Inflammatory macrophage (primary cell): ENCODE results near the gene E2F3.

ENCODE experiments used
- DNase-seq, 2 donors: peaks; one replicate each; pipeline ENCODE4 v3.0.0-alpha.2; 2020 to 2022

The E2F3 gene

DNA sequence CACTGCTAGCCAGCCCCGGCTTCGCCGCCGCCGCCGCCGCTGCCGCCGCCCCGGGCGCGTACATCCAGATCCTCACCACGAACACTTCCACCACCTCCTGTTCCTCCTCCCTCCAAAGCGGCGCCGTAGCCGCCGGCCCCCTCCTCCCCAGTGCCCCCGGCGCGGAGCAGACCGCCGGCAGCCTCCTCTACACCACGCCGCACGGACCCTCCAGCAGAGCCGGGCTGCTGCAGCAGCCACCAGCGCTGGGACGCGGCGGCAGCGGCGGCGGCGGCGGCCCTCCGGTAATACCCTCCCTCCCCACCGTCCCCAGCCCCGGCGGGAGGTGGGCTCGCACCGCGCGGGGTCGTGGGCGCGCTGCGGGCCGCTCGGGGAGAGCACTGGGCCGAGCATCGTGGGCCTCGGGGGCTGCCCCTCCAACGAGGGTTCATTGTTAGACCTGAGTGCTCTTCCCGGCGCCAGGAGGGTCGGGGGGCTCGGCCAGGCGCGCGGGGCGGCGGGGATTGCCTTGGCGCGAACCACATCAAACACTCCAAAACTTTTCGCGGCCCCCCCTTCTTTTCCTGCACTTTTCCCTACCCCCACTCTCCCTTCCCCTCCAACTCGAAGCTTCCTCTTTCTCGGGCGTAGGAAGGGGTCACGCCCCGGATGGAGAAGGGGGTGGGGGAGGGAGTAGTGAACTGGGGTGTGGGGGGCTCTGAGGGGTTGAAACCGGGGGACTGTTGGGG is 827 bp downstream of the E2F3 start:
- DNase-seq = peak; percentile 78 to 79

DNA sequence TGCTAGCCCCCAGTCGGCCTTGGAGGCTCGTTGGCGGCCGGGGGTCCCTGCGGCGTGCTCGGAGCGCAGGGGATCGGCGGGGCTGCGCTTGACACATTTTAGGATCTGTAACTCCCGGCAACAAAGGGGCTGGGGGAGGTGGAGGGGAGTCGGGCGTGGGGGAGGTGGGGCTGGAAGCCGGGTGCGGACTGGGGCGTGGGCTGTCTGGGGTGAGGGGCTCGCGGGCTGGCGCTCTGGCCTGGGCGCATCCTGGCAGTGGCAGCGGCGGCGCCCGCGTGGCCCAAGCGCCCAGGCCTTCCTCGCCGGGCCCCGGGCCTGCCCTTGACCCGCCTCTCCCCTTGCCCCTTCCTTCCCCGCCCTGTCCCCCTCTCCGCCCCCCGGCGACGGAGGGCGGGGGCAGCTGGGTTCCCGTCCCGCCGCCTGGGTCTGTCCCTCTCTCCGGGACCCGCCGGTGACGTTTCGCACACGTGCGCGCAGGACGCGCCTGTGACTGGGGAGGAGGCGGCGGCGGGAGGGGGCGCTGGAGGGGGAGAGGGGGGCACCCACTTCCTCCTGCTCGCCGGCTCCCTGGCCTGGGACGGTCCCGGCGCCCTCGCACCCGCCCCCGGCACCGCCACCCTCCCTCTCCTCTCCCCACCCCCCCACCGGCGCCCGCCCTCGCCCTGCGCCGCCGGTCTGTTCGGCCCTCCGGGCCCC is 1.5 kb downstream of the E2F3 start:
- peak; percentile 92 to 95 for DNase-seq

DNA sequence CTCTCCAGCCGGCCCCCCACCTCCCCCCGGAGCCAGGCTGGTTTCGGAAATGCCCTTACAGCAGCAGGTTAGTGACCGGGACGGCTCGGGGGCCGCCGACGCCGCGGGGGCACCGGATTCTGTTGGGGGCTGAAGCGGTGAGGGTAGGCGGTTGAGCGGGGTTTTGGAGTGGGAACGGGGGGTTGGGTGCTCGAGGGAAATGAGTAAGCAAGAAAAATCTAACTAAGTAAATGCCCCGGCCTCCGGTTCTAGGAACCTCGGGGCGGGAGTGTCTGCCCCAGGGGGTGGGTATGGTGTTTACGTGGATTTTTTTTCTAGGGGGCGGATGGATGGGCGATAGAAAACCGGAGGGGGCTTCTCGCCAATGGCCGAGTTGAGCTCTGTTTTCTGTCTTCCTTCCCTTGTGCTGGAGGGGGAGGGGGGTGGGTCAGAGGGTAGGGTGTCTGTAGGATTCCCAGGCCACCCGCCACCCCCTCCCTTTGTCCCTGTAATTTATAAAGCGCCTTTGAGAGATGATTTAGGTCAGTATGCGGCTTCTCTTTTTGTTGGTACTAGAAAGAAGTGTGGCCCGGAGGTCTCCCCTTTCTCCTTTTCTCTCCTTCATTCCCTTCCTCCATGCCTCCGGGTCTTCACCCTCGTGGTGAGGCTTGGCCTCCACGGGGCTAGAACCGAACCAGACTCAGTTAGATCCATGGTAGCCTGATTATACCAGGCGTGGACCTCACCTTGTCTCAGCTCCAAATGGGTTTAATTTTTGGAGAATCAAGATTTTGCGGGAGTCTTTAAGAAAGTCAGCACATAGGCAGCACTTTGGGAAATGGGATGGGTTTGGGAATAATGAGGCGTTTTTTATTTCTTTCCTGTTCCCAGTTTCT is 2.3 kb downstream of the E2F3 start:
- DNase-seq = peak; percentile 31 to 54

DNA sequence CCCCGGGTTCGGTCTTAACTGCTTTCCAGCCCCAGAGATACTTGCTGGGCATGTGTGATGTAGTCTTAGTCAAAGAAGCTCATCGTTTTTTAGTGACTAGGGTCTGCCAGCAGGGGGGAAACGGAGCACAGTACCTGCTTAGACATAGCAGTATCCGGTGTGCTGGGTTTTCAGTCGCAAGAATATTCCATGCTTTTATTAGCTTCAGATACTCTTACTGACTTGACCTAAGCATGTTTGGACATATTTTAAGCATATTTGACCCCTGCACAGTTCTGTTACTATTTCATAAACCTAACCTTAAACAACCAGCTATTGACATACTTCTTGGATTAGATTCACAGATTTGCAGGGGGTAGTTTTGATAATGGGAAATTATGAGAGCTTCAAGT is 3.0 kb downstream of the E2F3 start:
- peak; percentile 32 to 45 for DNase-seq

DNA sequence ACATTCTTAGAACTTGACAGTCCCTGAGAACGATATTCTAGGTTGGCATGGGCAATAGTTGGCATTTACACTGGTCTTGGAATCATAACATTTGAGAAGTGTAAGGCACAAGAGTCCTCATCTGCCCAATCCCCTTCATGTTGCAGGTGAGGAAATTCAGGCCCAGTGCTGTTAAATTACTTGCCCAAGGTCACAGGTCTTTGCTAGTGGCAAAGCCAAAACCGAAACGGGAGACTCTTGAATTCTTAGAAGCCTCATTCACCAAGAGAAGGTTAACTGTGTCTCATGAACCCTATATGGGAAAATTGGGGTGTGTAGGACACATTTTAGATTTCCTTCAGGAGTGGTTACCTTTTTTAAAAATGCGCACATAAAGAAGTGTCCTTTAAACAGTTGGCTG is 7.2 kb downstream of the E2F3 start:
- no peak for DNase-seq

DNA sequence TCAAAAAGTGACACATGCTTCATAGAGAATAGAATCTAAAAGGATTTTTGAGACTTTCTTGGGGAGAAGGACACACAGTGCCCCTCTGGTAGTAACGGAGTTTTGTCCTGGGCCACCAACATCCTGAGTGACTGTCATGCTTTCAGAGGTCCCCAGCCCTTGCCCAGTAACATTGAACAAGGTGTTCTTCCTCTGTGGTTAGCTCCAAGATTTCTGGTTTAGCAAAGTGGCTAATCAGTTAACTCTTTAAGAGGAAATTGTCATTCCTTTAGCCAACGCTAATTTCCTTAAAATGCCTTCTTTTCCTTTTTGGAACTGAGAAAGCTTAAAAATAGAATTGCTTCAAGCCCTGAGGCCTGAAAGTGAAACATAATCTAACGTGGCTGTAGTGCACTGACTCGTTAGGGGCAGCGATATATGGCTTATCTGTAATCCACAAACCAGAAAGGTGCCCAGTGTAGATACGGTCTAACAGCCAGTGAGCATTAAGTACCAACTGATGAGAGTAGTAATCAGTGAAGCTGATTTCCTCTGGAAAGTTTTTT is 7.8 kb downstream of the E2F3 start:
- no peak for DNase-seq

DNA sequence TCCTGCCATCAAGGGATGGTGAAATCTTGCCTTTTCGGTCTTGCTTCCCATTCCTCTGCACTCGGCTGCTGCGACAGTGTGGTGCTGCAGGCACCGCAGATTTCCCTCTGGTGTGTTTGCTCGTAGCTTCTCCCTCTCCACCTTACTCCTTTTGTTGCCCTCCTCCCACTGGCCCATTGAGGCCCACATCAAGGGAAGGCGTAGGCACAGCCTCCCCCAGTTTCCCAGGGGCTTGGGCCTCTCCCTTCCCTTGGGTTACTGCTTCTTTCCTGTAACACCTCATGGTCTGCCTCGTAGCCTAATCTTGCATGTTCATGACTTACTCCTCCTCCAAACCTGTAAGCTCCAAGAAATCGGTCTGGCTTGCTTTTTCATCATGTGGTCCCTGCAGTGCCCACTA is 9.9 kb downstream of the E2F3 start:
- peak in 1 of 2 donors; percentile 7 for DNase-seq

DNA sequence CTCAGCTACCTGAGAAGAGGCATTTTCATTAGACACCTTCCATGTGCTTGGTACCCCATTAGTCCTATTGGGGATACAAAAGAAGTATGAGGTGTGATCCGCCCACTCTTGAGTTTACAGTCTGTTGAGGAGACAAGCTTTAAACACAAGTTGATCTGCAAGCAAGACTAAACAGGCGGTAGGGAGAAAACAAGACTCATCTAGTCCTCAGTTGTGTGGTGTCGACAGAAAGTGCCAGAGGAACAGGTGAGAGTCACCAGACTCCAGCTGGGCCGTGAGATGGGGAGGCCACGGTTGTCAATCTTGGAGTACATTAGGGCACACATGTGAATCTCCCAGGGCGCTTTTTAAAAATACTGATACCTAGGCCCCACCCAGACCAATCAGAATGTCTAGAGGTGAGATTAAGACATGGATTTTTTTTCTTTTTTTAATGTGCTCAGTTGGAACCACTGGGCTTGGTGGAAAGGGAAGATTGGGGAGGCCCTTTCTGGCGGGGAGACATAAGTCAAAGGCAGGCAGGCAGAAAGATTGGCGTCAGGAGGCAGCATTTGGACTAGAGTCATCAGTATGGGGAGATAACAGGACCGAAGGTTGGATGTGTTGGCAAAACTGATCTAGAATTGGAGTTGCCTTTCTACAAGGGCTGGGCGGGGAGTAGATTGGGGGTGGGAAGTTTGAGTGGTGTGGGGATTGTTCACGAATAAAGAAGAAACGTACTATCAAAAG is 10.4 kb downstream of the E2F3 start:
- DNase-seq = no peak

DNA sequence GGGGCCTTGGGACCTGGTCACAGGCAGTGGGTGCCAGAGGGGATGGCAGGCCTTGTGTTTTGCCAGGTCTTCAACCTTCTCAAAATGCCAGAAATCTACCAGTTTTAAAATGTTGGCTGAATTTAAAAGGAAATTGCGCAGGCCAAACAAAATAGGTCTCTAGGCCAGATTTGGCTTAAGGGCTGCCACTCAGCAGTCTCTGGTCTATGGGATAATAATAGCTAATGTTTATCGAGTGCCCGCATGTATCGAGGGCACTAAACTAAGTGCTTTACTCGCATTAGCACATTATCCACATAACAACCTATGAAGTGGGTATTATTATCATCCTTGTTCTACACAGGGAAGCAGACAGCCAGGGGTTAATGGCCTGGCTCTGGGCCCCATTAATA is 11.0 kb downstream of the E2F3 start:
- no peak for DNase-seq

DNA sequence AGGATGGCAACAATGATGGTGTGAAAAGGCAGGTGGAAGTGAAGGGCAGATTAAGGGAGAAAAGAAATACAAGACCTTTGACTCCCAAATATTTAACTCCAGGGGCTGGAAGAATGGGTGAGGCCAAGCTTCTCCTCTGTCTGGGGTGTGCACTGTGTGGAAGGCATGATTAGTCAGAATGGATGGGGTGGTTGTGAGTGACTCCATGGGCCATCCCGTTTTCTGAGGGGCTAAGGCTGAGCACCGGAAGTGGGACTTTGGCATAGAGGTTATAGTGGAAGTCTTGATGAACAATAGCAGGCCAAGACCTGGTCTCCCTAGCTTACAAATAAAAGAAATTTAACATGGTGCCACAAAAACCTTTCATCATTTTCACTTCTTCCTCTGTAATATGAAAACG is 12.1 kb downstream of the E2F3 start:
- no peak for DNase-seq

DNA sequence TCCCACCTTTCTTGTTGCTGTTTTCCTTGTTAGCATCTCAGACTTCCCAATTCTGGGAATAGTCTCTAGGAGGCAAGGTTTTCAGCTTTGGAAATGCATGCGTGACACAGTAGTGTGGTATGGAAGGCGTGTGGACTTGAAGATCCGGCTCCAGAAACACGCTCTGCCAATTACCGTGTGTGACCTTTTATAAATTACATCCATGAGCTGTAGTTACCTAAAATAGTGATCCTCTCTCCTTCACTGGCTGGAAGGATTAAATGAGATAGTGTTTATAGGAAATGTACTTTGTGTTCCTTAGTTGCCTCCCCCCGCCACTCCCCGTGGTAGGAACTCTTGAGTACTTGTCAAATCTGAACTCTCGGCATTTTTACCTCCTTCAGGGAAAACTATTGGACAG is 13.0 kb downstream of the E2F3 start:
- no peak for DNase-seq

DNA sequence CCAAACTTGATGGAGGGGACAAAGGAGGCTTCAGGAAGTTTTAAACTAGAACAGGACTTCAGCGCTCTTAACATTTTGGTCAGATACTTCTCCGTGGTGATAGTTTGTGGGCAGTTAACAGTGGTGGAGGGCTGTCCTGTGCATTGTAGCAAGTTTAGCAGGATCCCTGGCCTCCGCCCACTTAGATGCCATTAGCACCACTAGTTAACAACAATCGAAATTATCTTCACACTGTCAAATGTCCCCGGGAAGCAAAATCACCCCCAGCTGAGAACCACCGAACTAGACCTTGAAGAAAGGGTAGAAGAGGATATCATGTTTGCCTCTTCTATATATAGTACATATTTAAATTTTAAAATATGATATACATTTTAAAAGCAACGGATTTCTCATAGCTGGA is 13.6 kb downstream of the E2F3 start:
- no peak for DNase-seq

DNA sequence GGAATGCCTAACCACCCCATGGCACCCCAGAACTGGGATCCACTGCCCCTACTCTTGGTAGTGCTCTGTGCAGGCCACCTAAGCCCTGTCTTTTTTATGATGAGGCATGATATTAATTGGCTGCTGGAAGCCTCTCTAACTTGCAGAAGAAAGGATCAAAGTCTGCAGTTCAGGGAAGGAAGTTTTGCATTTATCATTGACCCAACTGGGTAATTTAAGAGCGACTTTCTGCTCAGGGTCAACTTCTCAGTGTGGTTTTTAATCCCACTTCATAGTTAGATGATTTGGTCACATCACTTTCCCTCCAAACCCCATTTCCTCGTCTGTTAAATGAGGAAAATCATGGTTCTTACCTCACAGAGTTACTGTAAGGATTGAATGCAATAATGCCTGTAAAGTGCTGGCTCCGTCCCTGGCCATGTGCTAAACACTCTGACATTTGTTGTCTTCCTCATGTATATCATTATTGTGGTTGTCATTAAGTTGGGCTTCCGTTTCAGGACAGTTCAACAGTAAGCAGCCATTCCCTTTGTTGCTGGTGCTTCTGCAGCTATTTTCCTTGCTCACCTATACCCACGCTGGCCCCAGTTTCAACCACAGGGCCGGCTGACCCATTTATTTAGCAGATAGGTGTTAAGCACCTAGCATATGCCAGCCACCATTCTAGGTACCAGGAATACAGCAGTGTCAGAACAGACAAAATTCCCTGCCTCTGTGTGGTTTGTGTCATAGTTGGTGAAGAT is 14.2 kb downstream of the E2F3 start:
- DNase-seq = peak in 1 of 2 donors; percentile 4

DNA sequence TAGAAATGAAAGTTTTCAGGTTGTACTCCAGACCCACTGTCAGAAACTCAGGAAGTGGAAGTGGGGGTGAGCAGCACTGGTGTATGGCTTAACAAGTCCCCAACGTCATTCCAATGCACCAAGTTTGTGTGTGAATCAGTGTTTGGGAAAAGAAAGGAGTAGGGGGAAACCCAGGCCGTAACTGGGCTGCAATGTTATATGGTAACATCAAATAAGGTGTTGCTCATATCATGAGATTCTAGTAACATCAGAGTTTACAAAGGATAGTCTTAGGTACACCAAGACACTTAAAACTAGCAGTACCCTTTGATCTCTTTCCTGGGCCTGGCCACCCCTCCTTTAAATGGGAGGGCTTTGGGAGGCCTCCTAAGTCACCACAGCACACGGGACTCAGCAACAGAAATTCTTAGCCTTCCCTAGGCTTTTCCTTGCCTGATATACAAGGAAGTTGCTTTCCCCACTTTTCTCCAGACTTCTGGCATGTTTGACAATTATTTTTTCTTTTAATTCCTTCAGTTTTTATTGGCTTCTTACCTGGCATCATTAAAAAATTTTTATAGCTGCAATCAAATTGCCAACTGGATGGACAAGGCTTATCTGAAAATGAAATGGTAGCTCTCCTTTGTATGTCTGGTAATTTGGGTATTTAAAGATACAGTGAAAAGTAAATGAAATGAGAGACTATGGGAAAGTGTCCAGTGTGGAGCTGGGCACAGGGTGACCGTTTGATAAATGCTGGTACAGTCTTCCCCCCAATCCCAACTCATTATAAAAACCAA is 15.1 kb downstream of the E2F3 start:
- DNase-seq = peak in 1 of 2 donors; percentile 25

DNA sequence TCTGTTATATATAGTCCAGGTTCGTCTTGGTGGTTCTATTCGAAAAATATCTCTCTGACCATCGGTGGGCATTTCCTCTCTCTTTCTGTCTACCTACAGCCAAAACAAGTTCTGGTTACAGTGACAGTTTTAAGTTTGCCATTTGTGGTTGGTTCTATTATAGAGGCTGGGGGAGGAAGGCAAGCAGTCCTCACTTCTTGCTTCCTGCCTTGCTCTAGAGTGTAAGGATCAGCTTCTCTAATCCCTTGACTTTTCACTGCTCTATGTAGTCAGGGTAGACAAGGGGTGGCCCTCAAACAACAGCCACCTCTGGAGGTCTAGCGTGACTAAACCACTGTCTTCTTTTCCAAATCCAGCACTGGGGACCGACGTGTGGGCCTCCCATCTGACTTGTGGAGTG is 16.1 kb downstream of the E2F3 start:
- peak in 1 of 2 donors; percentile 9 for DNase-seq

DNA sequence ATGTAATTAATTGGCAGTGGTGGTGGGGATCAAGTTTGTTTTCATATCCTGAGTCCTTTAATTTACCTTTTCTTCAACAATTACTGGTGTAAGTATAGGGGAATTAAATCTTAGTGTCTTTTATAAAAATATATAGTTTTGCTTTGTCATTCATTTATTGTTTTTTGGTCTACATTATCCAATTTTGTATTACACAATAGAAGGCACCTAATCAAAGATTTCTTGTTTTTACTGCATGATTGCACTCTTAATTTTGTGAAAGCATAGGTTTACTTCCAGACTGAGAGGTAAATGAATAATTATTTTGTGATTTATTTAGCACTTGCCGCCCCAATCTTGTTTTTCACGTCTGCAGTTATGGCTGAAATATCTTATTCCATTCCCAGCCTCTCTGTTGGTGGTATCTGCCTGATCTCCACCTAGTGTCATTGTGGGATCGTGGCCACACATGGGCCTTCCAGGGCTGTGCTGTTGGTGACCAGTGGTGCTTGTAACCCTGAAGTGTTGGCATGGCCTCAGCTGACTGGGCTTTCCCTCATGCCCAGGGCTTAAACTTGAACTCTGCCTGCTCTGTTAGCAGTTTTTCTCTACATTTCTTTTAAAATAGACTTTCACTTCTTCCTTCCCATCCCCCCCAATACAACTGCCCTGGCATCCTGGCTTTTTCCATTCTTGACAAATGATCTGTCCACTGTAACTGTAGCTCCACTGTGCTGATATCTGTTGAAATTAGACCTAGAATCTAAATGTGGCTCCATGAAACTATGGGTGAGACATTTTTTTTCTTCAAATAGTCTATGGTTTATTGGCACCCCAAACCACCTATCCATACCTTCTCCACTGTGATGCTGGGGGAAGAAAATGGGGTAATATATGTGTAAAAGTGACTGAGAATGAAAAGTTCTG is 24.8 kb downstream of the E2F3 start:
- DNase-seq = no peak

DNA sequence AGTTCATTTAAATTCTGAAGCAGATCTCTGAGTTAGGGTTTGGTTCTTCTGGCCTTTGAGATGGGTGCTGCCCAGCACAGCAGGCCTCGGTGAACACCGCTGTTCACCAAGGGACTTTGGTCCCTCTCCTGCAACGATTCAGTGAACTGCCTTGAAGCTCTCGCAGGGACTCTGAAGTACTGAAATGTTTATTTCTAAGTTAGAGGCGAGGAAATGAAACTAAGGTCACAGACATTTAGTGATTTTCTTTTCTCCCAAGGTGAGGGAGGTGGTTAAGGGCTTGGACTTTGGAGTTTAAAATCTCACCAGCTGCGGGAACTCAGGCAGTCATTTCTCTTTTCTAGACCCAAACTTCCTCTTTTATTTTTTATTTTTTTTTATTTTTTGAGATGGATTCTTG is 26.2 kb downstream of the E2F3 start:
- DNase-seq = no peak

DNA sequence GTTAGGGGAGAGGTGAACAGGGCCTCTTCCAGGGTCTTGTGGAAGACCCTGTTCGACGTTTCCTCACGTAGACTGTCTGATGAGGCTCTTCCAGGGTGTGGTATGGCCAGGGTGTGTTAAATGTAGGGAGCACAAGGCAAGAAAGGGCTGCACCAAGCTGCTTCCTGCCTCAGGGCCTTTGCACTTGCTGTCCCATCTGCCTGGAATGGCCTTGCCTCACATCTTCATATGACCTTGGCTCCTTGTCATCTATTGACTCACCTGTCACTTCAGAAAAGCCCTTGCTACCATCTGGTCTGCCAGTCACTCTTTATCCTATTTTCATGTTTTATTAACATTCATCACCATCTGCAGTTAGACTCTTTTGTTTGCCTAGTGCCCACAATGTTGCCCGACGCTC is 31.0 kb downstream of the E2F3 start:
- no peak for DNase-seq

DNA sequence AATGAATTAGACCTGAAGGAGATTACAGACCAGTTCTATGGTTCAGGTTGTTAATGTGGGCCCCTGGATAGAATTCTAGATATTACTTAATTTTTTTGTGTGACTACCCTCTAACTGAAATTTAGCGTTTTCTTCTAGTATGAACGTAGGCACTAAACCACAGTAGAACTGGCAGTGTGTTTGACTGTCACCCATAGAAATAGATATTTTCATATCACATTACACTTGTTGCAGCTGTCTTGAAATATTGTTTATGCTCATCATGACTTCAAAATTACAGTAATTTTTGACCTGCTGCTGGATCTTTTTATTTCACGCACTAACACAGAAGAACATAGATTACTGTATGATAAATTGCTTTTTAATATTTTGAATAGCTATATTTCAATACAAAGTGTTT is 31.6 kb downstream of the E2F3 start:
- no peak for DNase-seq

DNA sequence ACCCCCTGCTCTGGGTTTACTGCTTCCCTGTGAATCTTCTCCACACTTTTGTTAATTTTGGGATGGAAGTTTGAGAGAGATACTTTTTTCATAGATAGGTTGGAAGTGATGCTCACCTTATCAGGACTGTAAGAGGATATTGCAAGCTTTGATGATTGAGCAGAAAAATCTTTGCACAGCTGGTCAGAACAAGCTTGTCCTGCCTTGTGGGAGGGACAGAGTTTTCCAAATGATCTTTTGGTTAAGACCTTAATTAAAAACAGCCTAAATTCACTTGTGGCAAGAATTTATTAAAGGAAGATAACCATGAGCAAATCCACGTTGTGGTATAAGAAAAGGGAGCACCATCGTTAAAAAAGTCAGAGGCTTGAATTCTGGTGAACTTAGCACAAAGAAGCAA is 32.2 kb downstream of the E2F3 start:
- no peak for DNase-seq
